Activated CD4-positive, alpha-beta T cell treated with anti-CD3 and anti-CD28 coated beads for 1 hour (primary cell): ENCODE data around the gene RAP2A.

Experiments
- DNase-seq: peaks from one replicate; pipeline ENCODE4 v3.0.0-alpha.2; 2020

Gene RAP2A

GRCh38 chr13:97433727-97434396 is at the start of gene RAP2A:
TSS of gene RAP2A (plus strand) at chr13:97434169. CDS start at chr13:97434471, 302 bp downstream.
- peak; percentile 85 for DNase-seq

GRCh38 chr13:97384371-97384770 is 49.6 kb upstream of the RAP2A start:
- no peak for DNase-seq

GRCh38 chr13:97385146-97385545 is 48.8 kb upstream of the RAP2A start:
- DNase-seq: no peak

GRCh38 chr13:97385854-97386253 is 48.1 kb upstream of the RAP2A start:
- no peak for DNase-seq

- no peak for DNase-seq
These were observed 47.0 kb upstream of the RAP2A start for GRCh38 chr13:97386801-97387484.

- DNase-seq: no peak
These were observed 46.5 kb upstream of the RAP2A start for GRCh38 chr13:97387485-97387839.

GRCh38 chr13:97387890-97388289 is 46.1 kb upstream of the RAP2A start:
- DNase-seq: no peak

GRCh38 chr13:97388373-97388772 is 45.6 kb upstream of the RAP2A start:
- no peak for DNase-seq

GRCh38 chr13:97390941-97391600 is 42.9 kb upstream of the RAP2A start:
- no peak for DNase-seq

GRCh38 chr13:97392020-97392419 is 41.9 kb upstream of the RAP2A start:
- no peak for DNase-seq

GRCh38 chr13:97394542-97394941 is 39.4 kb upstream of the RAP2A start:
- DNase-seq: no peak

- DNase-seq: no peak
These were observed 38.4 kb upstream of the RAP2A start for GRCh38 chr13:97395447-97396136.

GRCh38 chr13:97397267-97397666 is 36.7 kb upstream of the RAP2A start:
- DNase-seq: no peak

GRCh38 chr13:97401421-97401820 is 32.5 kb upstream of the RAP2A start:
- no peak for DNase-seq

- DNase-seq: no peak
These were observed 29.8 kb upstream of the RAP2A start for GRCh38 chr13:97403893-97404750.

- no peak for DNase-seq
These were observed 26.4 kb upstream of the RAP2A start for GRCh38 chr13:97407540-97407939.

- DNase-seq: no peak
These were observed 25.0 kb upstream of the RAP2A start for GRCh38 chr13:97408938-97409337.

- DNase-seq: no peak
These were observed 22.0 kb upstream of the RAP2A start for GRCh38 chr13:97411984-97412383.

- no peak for DNase-seq
These were observed 20.3 kb upstream of the RAP2A start for GRCh38 chr13:97413694-97414093.

GRCh38 chr13:97414392-97414791 is 19.6 kb upstream of the RAP2A start:
- DNase-seq: no peak

GRCh38 chr13:97417698-97418097 is 16.3 kb upstream of the RAP2A start:
- DNase-seq: no peak
